B cell (primary cell): ENCODE measurements around the gene GPR75. TPM values are rescaled to one million over a fixed set of nuclear protein-coding genes. Genes with fewer than 3 reads are reported as not detected.

Experiments used
- ATAC-seq: fragments of 200-7000 bp; cut with Tn5 transposase; one replicate; pipeline ENCODE4 v1.10.0; 2021; ENCODE audit warnings: low read depth, mild to moderate bottlenecking, moderate number of reproducible peaks, moderate library complexity
- CTCF ChIA-PET: fragments of 350-600 bp; sonication (Branson Sonifier 250); formaldehyde crosslinking; loops from one replicate; lab custom pipeline; 2021; ENCODE audit warnings: antibody characterized with exemption, inconsistent platforms; lab: Charles Lee
- POLR2A ChIA-PET: fragments of 350-600 bp; sonication (Branson Sonifier 250); formaldehyde crosslinking; loops from one replicate; lab custom pipeline; 2021; ENCODE audit warnings: antibody characterized with exemption; lab: Charles Lee
- DNase-seq: peaks from one replicate; pipeline ENCODE4 v3.0.0; 2013
- H2AFZ ChIP-seq: 2 replicates; pipeline ENCODE4 v1.6.1; 2012; ENCODE audit warnings: mild to moderate bottlenecking, low read depth, low read length; ENCODE audit not compliant: insufficient read depth, poor library complexity, severe bottlenecking
- H3K27ac ChIP-seq, 2 donors: 1 replicate in 1 of 2; 2 replicates in 1 of 2; pipeline ENCODE4 v1.5.1; 2012 to 2013; ENCODE audit warnings: low read length in 2 of 2, mild to moderate bottlenecking in 2 of 2, moderate library complexity in 1 of 2
- H3K27me3 ChIP-seq, 4 experiments: fragments of 200-600 bp in 1 of 4; sonication (generic) in 1 of 4; replicated peaks in 1 of 4; 1 replicate in 2 of 4; 2 replicates in 2 of 4; pipeline versions ENCODE4 v1.6.1 to v1.7.0; 2013 to 2016; ENCODE audit warnings: low read length in 3 of 4, mild to moderate bottlenecking in 2 of 4, mixed read lengths in 1 of 4, moderate library complexity in 1 of 4; ENCODE audit not compliant: insufficient read depth in 4 of 4, control insufficient read depth in 3 of 4; ENCODE audit errors: control extremely low read depth in 1 of 4
- H3K36me3 ChIP-seq, 2 experiments: replicated peaks in 1 of 2; 1 replicate in 1 of 2; 2 replicates in 1 of 2; pipeline versions ENCODE4 v1.6.1 to v1.7.1; 2013; ENCODE audit warnings: low read length in 1 of 2; ENCODE audit not compliant: insufficient read depth in 2 of 2, control insufficient read depth in 1 of 2; ENCODE audit errors: control extremely low read depth in 1 of 2, extremely low read depth in 1 of 2
- H3K4me1 ChIP-seq, 2 donors: fragments of 200-600 bp in 1 of 2; sonication (generic) in 1 of 2; 1 replicate in 1 of 2; 2 replicates in 1 of 2; pipeline versions ENCODE4 v1.5.1 to v1.6.1; 2013 to 2017; ENCODE audit warnings: low read length in 2 of 2; ENCODE audit not compliant: control insufficient read depth in 2 of 2, insufficient read depth in 2 of 2
- H3K4me2 ChIP-seq: replicated peaks from 2 replicates; pipeline ENCODE3; 2012; ENCODE audit warnings: mild to moderate bottlenecking, low read depth, low read length; ENCODE audit not compliant: poor library complexity, severe bottlenecking
- H3K4me3 ChIP-seq, 5 experiments: fragments of 200-600 bp in 1 of 5; sonication (generic) in 1 of 5; 1 replicate in 3 of 5; 2 replicates in 2 of 5; pipeline versions ENCODE4 v1.5.1 to v1.7.0; 2011 to 2016; ENCODE audit warnings: low read length in 4 of 5, mild to moderate bottlenecking in 4 of 5, low read depth in 2 of 5, control low read depth in 1 of 5, moderate library complexity in 1 of 5; ENCODE audit not compliant: insufficient read depth in 1 of 5; ENCODE audit errors: control extremely low read depth in 1 of 5, extremely low read depth in 1 of 5
- H3K79me2 ChIP-seq: fragments of 200-600 bp; sonication (generic); one replicate; pipeline ENCODE4 v1.6.0; 2016; ENCODE audit warnings: low read length; ENCODE audit not compliant: control insufficient read depth, insufficient read depth
- H3K9ac ChIP-seq: fragments of 200-600 bp; sonication (generic); 2 replicates; pipeline ENCODE4 v1.6.1; 2017; ENCODE audit warnings: mild to moderate bottlenecking, low read length, moderate library complexity
- H3K9me3 ChIP-seq, 3 donors: one replicate each; pipeline versions ENCODE4 v1.6.1 to v1.7.1; 2013; ENCODE audit warnings: low read length in 2 of 3; ENCODE audit not compliant: control insufficient read depth in 2 of 3, insufficient read depth in 1 of 3; ENCODE audit errors: control extremely low read depth in 1 of 3
- H4K20me1 ChIP-seq: 2 replicates; pipeline ENCODE4 v1.6.0; 2012; ENCODE audit warnings: mild to moderate bottlenecking, low read length; ENCODE audit not compliant: insufficient read depth, control insufficient read depth, poor library complexity, severe bottlenecking
- H3K27ac Mint-ChIP-seq: one replicate; pipeline ENCODE4 v1.8.0; 2021; ENCODE audit warnings: mixed read lengths
- H3K27me3 Mint-ChIP-seq: one replicate; pipeline ENCODE4 v1.8.0; 2021; ENCODE audit warnings: mixed read lengths
- H3K4me1 Mint-ChIP-seq: one replicate; pipeline ENCODE4 v1.8.0; 2021; ENCODE audit warnings: mixed read lengths
- H3K4me3 Mint-ChIP-seq: one replicate; pipeline ENCODE4 v1.8.0; 2021; ENCODE audit warnings: mixed read lengths
- H3K9me3 Mint-ChIP-seq: one replicate; pipeline ENCODE4 v1.8.0; 2022; ENCODE audit warnings: mixed read lengths; ENCODE audit not compliant: insufficient read depth
- EZH2 ChIP-seq: IDR thresholded peaks from 2 replicates; pipeline ENCODE4 v1.6.1; 2012; ENCODE audit warnings: borderline replicate concordance, low read depth, mild to moderate bottlenecking, moderate library complexity, low read length; ENCODE audit not compliant: insufficient read depth, poor library complexity, severe bottlenecking
- WGBS: methylation state at CpG from one replicate; pipeline ENCODE4 v1.1.5; 2013; ENCODE audit warnings: missing lambda C conversion rate; ENCODE audit not compliant: insufficient coverage; 5-methylcytosine and 5-hydroxymethylcytosine counted together
- intact Hi-C: fragments of 100-400 bp; cut with micrococcal nuclease; formaldehyde crosslinking; loops from one replicate; pipeline ENCODE4 v1.10.0; 2022
- polyA plus RNA-seq: library from polyadenylated mRNA; depleted of rRNA; stranded (reverse); fragments of >200 nt; gene quantifications from 2 replicates; pipeline ENCODE4 v1.2.3, GENCODE V29; 2012
- small RNA-seq: library from RNA; depleted of rRNA; stranded (forward); fragments of <200 nt; gene quantifications from one replicate; pipeline ENCODE3, GENCODE V24; 2012; ENCODE audit warnings: low replicate concordance, low read depth; ENCODE audit not compliant: insufficient read length
- total RNA-seq, 2 donors: library from RNA; stranded (reverse); fragments of 120-200 nt in 1 of 2; gene quantifications; 1 replicate in 1 of 2; 2 replicates in 1 of 2; pipeline versions ENCODE4 v1.2.3 to v1.2.4, GENCODE V29; 2013 to 2022
- TF ChIP-seq, protein P1 (sequence below): fragments of 200-600 bp; IDR thresholded peaks from one replicate; pipeline ENCODE4 v1.8.0; 2022; ENCODE audit warnings: antibody characterized with exemption, mild to moderate bottlenecking

GPR75 gene
- total and polyA plus RNA-seq, 2 donors (not counting 1 experiment from before 2014, with no cell fraction given) = 5.1 to 5.9 TPM

DNA sequence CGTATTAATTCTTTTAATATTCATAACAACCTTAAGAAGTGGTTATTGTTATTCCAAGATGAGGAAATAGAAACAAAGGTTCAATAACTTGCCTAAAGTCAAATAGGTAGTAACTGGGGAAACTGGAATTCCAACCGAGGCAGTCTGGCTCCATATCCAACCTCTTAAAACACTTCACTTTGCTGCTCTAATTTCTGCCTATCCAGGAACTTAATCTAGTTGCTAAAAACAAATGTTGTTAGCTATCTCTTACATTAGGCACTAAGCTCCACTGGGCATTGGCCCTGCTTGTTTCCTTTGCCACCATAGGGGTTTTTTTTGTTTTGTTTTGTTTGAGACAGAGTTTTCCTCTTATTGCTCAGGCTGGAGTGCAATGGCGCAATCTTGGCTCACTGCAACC lies 48.2 kb downstream of the GPR75 start:
- no peak overlapping the region for H3K27ac Mint-ChIP-seq
- no peak for DNase-seq

More for the DNA sequence above, 48.2 kb downstream of the GPR75 start:
- Histone ChIP-seq H3K4me3 (no peak overlapping the region), H3K27me3 (no peaks in the 10 kb centered on the region), H3K9me3 (no peaks in the 10 kb centered on the region), H3K9ac (no peak overlapping the region), H3K4me2 (no peak overlapping the region), H3K27ac (no peak overlapping the region), H2AFZ (no peak overlapping the region), H3K4me1 (no peaks in the 10 kb centered on the region), H4K20me1 (no peaks in the 10 kb centered on the region), H3K36me3 (peaks cover 24 to 79% of the 10 kb centered on the region in 2 experiments), H3K79me2 (no peaks in the 10 kb centered on the region)
- ChIA-PET POLR2A (no interaction called here), CTCF (no interaction called here)
- H3K4me3 Mint-ChIP-seq = no peak overlapping the region
- ATAC-seq = no peak
- TF ChIP-seq, protein P1, sequence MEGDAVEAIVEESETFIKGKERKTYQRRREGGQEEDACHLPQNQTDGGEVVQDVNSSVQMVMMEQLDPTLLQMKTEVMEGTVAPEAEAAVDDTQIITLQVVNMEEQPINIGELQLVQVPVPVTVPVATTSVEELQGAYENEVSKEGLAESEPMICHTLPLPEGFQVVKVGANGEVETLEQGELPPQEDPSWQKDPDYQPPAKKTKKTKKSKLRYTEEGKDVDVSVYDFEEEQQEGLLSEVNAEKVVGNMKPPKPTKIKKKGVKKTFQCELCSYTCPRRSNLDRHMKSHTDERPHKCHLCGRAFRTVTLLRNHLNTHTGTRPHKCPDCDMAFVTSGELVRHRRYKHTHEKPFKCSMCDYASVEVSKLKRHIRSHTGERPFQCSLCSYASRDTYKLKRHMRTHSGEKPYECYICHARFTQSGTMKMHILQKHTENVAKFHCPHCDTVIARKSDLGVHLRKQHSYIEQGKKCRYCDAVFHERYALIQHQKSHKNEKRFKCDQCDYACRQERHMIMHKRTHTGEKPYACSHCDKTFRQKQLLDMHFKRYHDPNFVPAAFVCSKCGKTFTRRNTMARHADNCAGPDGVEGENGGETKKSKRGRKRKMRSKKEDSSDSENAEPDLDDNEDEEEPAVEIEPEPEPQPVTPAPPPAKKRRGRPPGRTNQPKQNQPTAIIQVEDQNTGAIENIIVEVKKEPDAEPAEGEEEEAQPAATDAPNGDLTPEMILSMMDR = no peak
- TF ChIP-seq EZH2 = no peak
- no peaks in the 10 kb centered on the region for H3K9me3 Mint-ChIP-seq
- 80% methylated on average over 1 of the region's 3 CpGs for WGBS
- no peaks in the 10 kb centered on the region for H3K4me1 Mint-ChIP-seq
- intact Hi-C loops = no loop called here
- no peaks in the 10 kb centered on the region for H3K27me3 Mint-ChIP-seq

Small RNAs within 50 kb of the gene (small RNA-seq; reads per million reads assigned to genes)
- gene MIR3682 = not detected

Other genes with a start within 250 kb of the GPR75 start
- gene CHAC2, start 92.2 kb downstream of the GPR75 start, total RNA-seq = 2.1 and 3.2 TPM in 2 replicates
- 0.76 and 1.6 TPM in 2 replicates for gene CHAC2, start 92.2 kb downstream of the GPR75 start, polyA plus RNA-seq
- 30.7 and 38.4 TPM in 2 replicates for gene ASB3, start 73.0 kb downstream of the GPR75 start, total RNA-seq
- 11.8 and 15.9 TPM in 2 replicates for gene ASB3, start 73.0 kb downstream of the GPR75 start, polyA plus RNA-seq
- gene ERLEC1, start 72.9 kb downstream of the GPR75 start, total RNA-seq = 22.9 and 24.5 TPM in 2 replicates
- 13.7 and 20.4 TPM in 2 replicates for gene ERLEC1, start 72.9 kb downstream of the GPR75 start, polyA plus RNA-seq
- gene PSME4, start 111.0 kb upstream of the GPR75 start, total RNA-seq = 59.9 and 61.9 TPM in 2 replicates
- gene PSME4, start 111.0 kb upstream of the GPR75 start, polyA plus RNA-seq = 34.5 and 36.7 TPM in 2 replicates